NAMALWA (cell line): Measurements from ENCODE around the gene ID3.

Source experiments
- DNase-seq: peaks from one replicate; pipeline ENCODE4 v3.0.0-alpha.2; 2015; ENCODE audit warnings: low spot score

ID3 gene

GRCh38 chr1:23565776-23566175 is 6.5 kb upstream of the ID3 start:
- DNase-seq: peak; percentile 19

- no peak for DNase-seq
Measured at GRCh38 chr1:23564529-23565122, 5.3 kb upstream of the ID3 start.

- DNase-seq: peak; percentile 23
Measured at GRCh38 chr1:23563755-23564374, 4.6 kb upstream of the ID3 start.

GRCh38 chr1:23563003-23563402 is 3.7 kb upstream of the ID3 start:
- DNase-seq: peak; percentile 25

- peak; percentile 97 for DNase-seq
Measured at GRCh38 chr1:23562137-23562876, 3.0 kb upstream of the ID3 start.

- no peak for DNase-seq
Measured at GRCh38 chr1:23561813-23562100, 2.5 kb upstream of the ID3 start.

- DNase-seq: peak; percentile 61
Measured at GRCh38 chr1:23561076-23561812, 1.9 kb upstream of the ID3 start.

- peak; percentile 56 for DNase-seq
Measured at GRCh38 chr1:23559985-23560741, 862 bp upstream of the ID3 start.

- DNase-seq: no peak
Measured at GRCh38 chr1:23558872-23559135, 497 bp downstream of the ID3 start.

- DNase-seq: peak; percentile 76
Measured at GRCh38 chr1:23558140-23558871, 995 bp downstream of the ID3 start.

- peak; percentile 78 for DNase-seq
Measured at GRCh38 chr1:23557471-23558124, 1.7 kb downstream of the ID3 start.

- peak; percentile 89 for DNase-seq
Measured at GRCh38 chr1:23556635-23557470, 2.4 kb downstream of the ID3 start.

- peak; percentile 85 for DNase-seq
Measured at GRCh38 chr1:23555986-23556634, 3.2 kb downstream of the ID3 start.

- DNase-seq: peak; percentile 87
Measured at GRCh38 chr1:23555270-23555985, 3.9 kb downstream of the ID3 start.

GRCh38 chr1:23554481-23555269 is 4.6 kb downstream of the ID3 start:
- peak; percentile 93 for DNase-seq

GRCh38 chr1:23554127-23554480 is 5.2 kb downstream of the ID3 start:
- DNase-seq: no peak

- peak; percentile 73 for DNase-seq
Measured at GRCh38 chr1:23553231-23554126, 5.8 kb downstream of the ID3 start.
